ENCODE measurements around the gene API5. TPM values are rescaled to one million over a fixed set of nuclear protein-coding genes. Genes with fewer than 3 reads are reported as not detected.

The API5 gene
- total RNA-seq, 1 donor from 2014 or later, result 123 TPM

- POLR2A ChIA-PET, result no interaction called here
These were observed 41.3 kb upstream of the API5 start for GRCh38 chr11:43270468-43270867.

GRCh38 chr11:43278193-43278956 lies 33.4 kb upstream of the API5 start:
- no peak for TF ChIP-seq CTCF (IDR thresholded peaks at IDR 0.05)
- DNase-seq (no peak), ATAC-seq (ENCODE audit: low read depth) (no peak)
- Mint-ChIP-seq H3K4me1 (no peaks in the 10 kb centered on the region), H3K36me3 (ENCODE audit: low read depth) (no peaks in the 10 kb centered on the region), H3K27ac (no peak overlapping the region), H3K9me3 (peaks cover 7% of the 10 kb centered on the region), H3K4me3 (no peak overlapping the region), H3K27me3 (peaks cover 8% of the 10 kb centered on the region)
- CTCF ChIA-PET, result no interaction called here
- POLR2A ChIA-PET, result no interaction called here
- intact Hi-C loops (cut with micrococcal nuclease), result no loop called here

More at GRCh38 chr11:43270468-43270867, 41.3 kb upstream of the API5 start:
- Mint-ChIP-seq H3K27ac (no peak overlapping the region), H3K4me3 (no peak overlapping the region), H3K36me3 (ENCODE audit: low read depth) (no peaks in the 10 kb centered on the region), H3K27me3 (peaks cover 3% of the 10 kb centered on the region), H3K9me3 (peaks cover 9% of the 10 kb centered on the region), H3K4me1 (no peaks in the 10 kb centered on the region)
- TF ChIP-seq CTCF (IDR thresholded peaks at IDR 0.05), result no peak
- ATAC-seq (ENCODE audit: low read depth), result no peak
- no peak for DNase-seq
- intact Hi-C loops (cut with micrococcal nuclease), result no loop called here
- CTCF ChIA-PET, result no interaction called here

GRCh38 chr11:43282607-43283440 lies 29.0 kb upstream of the API5 start:
- Mint-ChIP-seq H3K9me3 (no peaks in the 10 kb centered on the region), H3K27ac (no peak overlapping the region), H3K4me1 (no peaks in the 10 kb centered on the region), H3K36me3 (ENCODE audit: low read depth) (no peaks in the 10 kb centered on the region), H3K4me3 (no peak overlapping the region), H3K27me3 (peaks cover 10% of the 10 kb centered on the region)
- TF ChIP-seq CTCF (IDR thresholded peaks at IDR 0.05), result no peak
- ATAC-seq (ENCODE audit: low read depth), result no peak
- POLR2A ChIA-PET, result no interaction called here
- intact Hi-C loops (cut with micrococcal nuclease), result no loop called here
- peak; percentile 21 for DNase-seq
- CTCF ChIA-PET, result interaction anchor here (0.6 to 2.3 kb wide), 11 partner anchors 9 to 1822 kb away, joined by 3 to 13 read pairs (median 3); partner anchors contain the start of genes API5 and LRRC4C

DNA sequence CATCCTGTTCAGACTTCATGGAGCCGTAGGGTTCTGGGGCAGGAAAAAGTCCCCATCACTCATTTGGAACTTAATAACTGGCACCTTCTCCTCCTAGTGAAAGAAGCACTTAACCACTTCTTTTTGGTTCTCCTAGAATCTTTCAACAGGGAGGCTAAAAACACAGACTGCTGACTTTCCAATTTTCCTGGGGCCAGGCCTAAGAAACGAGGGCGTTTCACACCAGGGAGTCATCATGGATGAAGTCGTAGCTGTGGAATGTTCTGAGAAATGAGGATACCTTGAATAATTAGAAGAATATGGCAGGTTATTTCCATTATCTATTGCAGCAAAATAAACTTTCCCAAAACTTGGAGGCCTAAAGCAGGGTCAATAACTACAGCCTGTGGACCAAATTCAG lies 26.0 kb upstream of the API5 start:
- H3K4me3 Mint-ChIP-seq, result no peak overlapping the region
- peaks cover 3% of the 10 kb centered on the region for H3K4me1 Mint-ChIP-seq
- peaks cover 5% of the 10 kb centered on the region for H3K27me3 Mint-ChIP-seq
- no peak for TF ChIP-seq CTCF (IDR thresholded peaks at IDR 0.05)
- H3K9me3 Mint-ChIP-seq, result peaks cover 3% of the 10 kb centered on the region
- H3K27ac Mint-ChIP-seq, result no peak overlapping the region
- intact Hi-C loops (cut with micrococcal nuclease), result no loop called here
- ChIA-PET POLR2A (no interaction called here), CTCF (no interaction called here)
- H3K36me3 Mint-ChIP-seq (ENCODE audit: low read depth), result no peaks in the 10 kb centered on the region
- ATAC-seq (ENCODE audit: low read depth) (no peak), DNase-seq (no peak)

- Mint-ChIP-seq H3K36me3 (ENCODE audit: low read depth) (no peaks in the 10 kb centered on the region), H3K27me3 (peaks cover 2% of the 10 kb centered on the region), H3K4me1 (peaks cover 3% of the 10 kb centered on the region), H3K27ac (no peak overlapping the region), H3K9me3 (peaks cover 6% of the 10 kb centered on the region), H3K4me3 (no peak overlapping the region)
- intact Hi-C loops (cut with micrococcal nuclease), result no loop called here
- DNase-seq (no peak), ATAC-seq (ENCODE audit: low read depth) (no peak)
- no peak for TF ChIP-seq CTCF (IDR thresholded peaks at IDR 0.05)
- CTCF ChIA-PET, result no interaction called here
- POLR2A ChIA-PET, result no interaction called here
These were observed 22.4 kb upstream of the API5 start for GRCh38 chr11:43289368-43289767.

Measured in activated B cell treated with CpG ODN at 0.5 μM for 24 hours (primary cell).